ENCODE results near the gene ELP4.

ELP4 gene

DNA sequence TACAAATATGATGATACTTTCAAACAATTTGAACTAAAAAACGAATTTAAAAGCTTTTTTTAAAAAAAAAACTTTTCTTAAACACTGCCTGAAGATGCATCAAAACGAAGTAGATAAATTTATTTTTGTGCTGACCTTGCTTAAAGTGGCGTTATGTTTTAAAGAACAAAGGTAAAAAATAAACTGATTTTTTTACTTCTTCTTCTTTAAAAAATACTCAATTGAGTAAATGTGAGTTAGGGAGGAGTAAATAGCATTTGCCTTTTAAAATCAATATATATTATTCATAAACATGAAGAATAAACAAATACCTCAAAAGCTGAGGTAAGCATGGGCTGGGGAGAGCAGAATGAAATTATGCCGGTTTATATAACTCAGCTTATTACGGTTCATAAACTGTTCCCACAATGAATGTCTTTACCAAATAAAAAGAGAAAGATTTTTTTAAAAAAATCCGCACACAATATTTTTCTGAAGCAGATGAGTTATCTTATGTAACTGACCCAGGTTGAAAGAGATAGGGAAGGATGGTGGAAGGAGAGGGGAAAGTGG lies 292.5 kb downstream of the ELP4 start:
- peaks cover 0 to 38% (median 7%) of the 10 kb centered on the region in 11 experiments; a peak in 7 of 22 replicates for H4K20me1 ChIP-seq
- H3K9me3 ChIP-seq (replicated peaks in 1 of 11): peaks cover 84 to 91% (median 89%) of the 10 kb centered on the region in 11 experiments
- no peak overlapping the region for H3K27ac ChIP-seq
- no peak overlapping the region for H3K4me2 ChIP-seq
- no peaks in the 10 kb centered on the region for H3K36me3 ChIP-seq
- no peak overlapping the region for H3K9ac ChIP-seq
- H3K27me3 ChIP-seq: peaks cover 99 to 100% (median 100%) of the 10 kb centered on the region in 11 experiments
- H3K4me1 ChIP-seq: peaks cover 0 to 11% (median 0%) of the 10 kb centered on the region in 10 experiments; a peak in 3 of 20 replicates
- TF ChIP-seq Cebpa-rat (IDR thresholded peaks at IDR 0.05): no peak
- H3K4me3 ChIP-seq: no peak overlapping the region

DNA sequence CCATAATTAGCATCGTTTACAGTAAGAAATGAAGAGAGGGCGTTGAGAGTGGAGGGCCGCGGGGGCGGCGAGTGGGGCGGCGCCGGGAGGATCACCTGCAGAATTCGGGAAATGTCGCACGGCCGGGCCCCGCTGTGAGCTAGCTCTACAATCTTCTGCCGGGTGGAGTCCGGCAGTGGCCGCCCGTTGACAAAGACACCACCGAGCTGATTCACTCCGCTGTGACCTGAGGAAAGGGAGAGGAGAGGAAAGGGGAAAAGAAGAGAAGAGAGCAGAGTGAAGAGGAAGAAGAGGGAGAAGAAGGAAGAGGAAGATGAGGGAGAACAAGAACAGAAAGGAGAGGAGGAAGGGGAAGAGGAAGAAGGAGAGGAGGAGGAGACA lies 293.0 kb downstream of the ELP4 start:
- H3K27me3 ChIP-seq: peaks cover 99 to 100% (median 100%) of the 10 kb centered on the region in 11 experiments

DNA sequence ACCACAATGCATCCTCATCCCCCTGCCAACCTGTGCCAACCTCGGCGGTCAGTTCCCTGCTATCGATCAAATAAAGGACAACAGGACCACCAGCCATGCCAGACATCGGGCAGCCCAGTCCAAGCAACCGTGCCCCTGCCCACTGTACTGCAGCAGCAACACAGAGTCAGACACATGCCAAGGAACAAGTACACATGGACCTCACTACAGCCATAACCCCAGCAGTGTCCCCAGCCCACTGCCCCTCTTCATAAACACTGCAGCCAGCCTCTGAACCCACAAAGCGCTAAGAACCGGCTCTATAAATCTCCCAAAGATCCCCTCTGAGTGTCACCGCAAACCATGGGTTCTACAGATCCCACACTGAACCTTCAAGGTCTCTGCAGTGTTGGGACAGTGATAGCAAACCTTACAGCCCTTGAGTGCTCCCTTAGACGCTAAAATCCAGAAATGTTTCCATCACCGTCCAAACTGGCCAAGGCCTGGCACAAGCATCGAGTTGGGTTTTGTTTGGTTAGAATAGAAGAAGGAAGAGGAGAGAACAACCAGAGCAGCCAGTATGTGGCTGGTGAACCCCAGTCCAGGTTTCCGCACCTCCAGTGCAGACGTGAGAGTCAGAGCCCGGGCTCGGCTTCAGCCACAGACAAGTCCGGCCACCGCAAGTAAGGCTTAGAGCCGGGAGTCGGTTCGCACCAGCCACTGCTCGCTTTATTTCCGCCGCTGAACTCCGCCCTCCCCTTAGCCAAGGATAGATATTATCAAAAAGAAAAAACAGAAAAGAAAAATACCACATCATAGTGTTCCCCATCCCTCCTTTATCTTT lies 293.6 kb downstream of the ELP4 start:
- Histone ChIP-seq H3K36me3 (no peaks in the 10 kb centered on the region), H3K9ac (no peak overlapping the region), H3K9me3 (replicated peaks in 1 of 11) (peaks cover 87 to 93% (median 90%) of the 10 kb centered on the region in 11 experiments), H3K27me3 (peaks cover 99 to 100% (median 100%) of the 10 kb centered on the region in 11 experiments), H3K27ac (no peak overlapping the region), H4K20me1 (peaks cover 0 to 42% (median 7%) of the 10 kb centered on the region in 11 experiments; a peak in 7 of 22 replicates), H3K4me1 (peaks cover 0 to 11% (median 0%) of the 10 kb centered on the region in 10 experiments; a peak in 3 of 20 replicates), H3K4me3 (0 out of 20 replicates have a peak overlapping the region, but pooled peaks of 1 of the 10 experiments have one; percentile 23), H3K4me2 (no peak overlapping the region)
- no peak for TF ChIP-seq Cebpa-rat (IDR thresholded peaks at IDR 0.05)

More for the DNA sequence above, 293.0 kb downstream of the ELP4 start:
- H3K4me3 ChIP-seq: no peak overlapping the region
- no peak overlapping the region for H3K4me2 ChIP-seq
- no peaks in the 10 kb centered on the region for H3K36me3 ChIP-seq
- H3K9ac ChIP-seq: no peak overlapping the region
- TF ChIP-seq Cebpa-rat (IDR thresholded peaks at IDR 0.05): no peak
- H3K27ac ChIP-seq: no peak overlapping the region
- H4K20me1 ChIP-seq: peaks cover 0 to 41% (median 7%) of the 10 kb centered on the region in 11 experiments; a peak in 7 of 22 replicates
- peaks cover 0 to 11% (median 0%) of the 10 kb centered on the region in 10 experiments; a peak in 3 of 20 replicates for H3K4me1 ChIP-seq
- H3K9me3 ChIP-seq (replicated peaks in 1 of 11): peaks cover 84 to 91% (median 89%) of the 10 kb centered on the region in 11 experiments

DNA sequence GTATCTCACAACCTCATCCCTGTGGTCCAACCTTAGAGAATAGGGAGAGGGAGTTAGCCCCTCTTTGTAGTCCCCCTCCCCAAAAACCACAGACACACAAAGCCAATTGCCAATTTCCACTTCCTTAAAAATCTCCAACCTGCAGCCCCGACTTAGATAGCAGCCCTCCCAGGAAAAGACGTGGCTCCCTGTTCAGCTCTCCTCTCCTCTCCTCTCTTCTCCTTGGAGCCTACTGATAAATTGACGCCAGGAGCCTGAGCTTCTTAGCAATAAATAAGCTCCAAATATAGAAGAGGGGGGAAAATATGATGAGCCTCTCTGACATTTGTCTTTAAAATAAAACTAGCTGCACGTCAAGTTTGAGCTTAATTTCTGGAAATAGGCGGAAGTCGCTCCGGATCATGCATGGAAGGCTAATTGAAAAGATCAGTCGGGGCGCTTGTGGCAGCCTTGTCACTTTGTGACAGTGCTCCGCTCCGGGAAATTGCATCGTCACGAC lies 294.3 kb downstream of the ELP4 start:
- H3K4me2 ChIP-seq: peak overlapping the region in 2 of 11 experiments; percentile 12 to 55; a peak in 4 of 22 replicates
- H3K27ac ChIP-seq: no peak overlapping the region
- peaks cover 99 to 100% (median 100%) of the 10 kb centered on the region in 11 experiments for H3K27me3 ChIP-seq
- peaks cover 0 to 48% (median 11%) of the 10 kb centered on the region in 11 experiments; a peak in 7 of 22 replicates for H4K20me1 ChIP-seq
- H3K4me3 ChIP-seq: peak overlapping the region in 4 of 10 experiments; percentile 21 to 51 (median 24); a peak in 2 of 20 replicates
- TF ChIP-seq Cebpa-rat (IDR thresholded peaks at IDR 0.05): no peak
- peaks cover 87 to 93% (median 90%) of the 10 kb centered on the region in 11 experiments for H3K9me3 ChIP-seq (replicated peaks in 1 of 11)
- H3K4me1 ChIP-seq: peaks cover 0 to 11% (median 0%) of the 10 kb centered on the region in 10 experiments; a peak in 3 of 20 replicates
- H3K36me3 ChIP-seq: no peaks in the 10 kb centered on the region
- H3K9ac ChIP-seq: no peak overlapping the region

DNA sequence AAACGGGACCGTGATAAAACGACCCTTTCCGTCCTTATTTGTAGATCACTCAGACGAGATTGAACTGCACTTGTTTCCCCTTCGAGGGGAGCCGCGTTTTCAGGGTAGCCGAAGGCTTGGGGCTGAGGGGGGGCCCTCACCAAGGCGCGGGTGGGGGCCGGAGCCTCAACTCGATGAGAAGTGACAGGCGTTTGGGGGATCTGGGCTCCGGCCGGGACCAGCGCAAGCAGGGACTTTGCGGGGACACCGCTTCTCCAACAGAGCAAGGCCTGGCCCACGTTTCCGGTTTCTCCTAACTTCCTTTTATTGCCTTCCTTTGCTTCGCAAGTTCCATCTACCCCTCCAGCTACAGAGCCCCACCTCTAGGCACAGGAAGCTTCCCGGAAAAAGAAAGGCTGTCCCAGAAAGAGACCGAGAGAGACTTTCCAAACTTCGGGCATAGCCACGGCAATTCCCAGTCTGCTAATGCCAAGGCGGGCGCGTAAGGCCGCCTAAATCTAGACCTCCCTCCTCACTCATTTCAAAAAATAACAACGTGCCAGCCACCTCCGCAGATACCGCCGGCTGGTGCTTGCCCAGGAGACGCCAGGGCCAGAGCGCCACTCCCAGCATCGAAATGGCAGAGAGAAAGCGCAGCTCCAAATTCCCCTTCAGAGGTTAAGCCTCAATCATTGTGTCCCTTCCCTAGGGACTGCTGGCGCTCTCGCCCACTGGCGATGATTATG lies 294.9 kb downstream of the ELP4 start:
- Histone ChIP-seq H3K27me3 (peaks cover 99 to 100% (median 100%) of the 10 kb centered on the region in 11 experiments), H3K36me3 (no peaks in the 10 kb centered on the region), H4K20me1 (peaks cover 0 to 49% (median 13%) of the 10 kb centered on the region in 11 experiments; a peak in 7 of 22 replicates), H3K4me2 (peak overlapping the region in 3 of 11 experiments; percentile 12 to 55 (median 21); a peak in 6 of 22 replicates), H3K4me1 (peaks cover 0 to 11% (median 0%) of the 10 kb centered on the region in 10 experiments; a peak in 3 of 20 replicates), H3K9ac (no peak overlapping the region), H3K4me3 (peak overlapping the region in 7 of 10 experiments; percentile 5 to 51 (median 25); a peak in 11 of 20 replicates), H3K27ac (no peak overlapping the region), H3K9me3 (replicated peaks in 1 of 11) (peaks cover 81 to 93% (median 88%) of the 10 kb centered on the region in 11 experiments)
- TF ChIP-seq Cebpa-rat (IDR thresholded peaks at IDR 0.05): no peak

DNA sequence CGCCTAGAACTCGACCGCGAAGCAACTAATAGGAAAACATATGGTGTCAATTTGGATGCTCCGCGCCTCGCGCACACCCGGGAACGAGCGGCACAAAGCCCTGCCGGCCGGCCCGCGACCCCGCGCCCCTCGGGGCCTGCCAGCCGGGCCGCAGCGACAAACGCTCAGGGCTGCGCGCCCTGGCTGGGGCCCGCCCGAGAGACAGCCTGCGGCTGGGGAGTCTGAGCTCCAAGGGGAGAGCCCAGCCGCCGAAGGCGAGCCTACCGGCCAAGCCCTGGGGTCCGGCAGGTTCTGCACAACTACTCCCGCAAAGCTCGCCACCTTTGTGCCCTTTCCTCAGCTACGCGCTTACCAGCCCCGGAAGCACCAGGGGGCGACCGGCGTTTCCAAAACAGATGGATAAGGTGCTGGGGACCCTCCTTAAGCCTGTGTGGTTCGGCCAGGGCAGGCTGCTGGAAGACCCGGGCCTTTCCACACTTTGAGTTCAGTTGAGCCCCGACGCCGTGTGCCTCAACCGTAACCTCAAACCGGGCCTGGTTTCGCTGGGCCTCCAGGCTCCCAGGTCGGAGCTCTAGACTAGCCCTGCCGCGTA lies 295.6 kb downstream of the ELP4 start:
- Histone ChIP-seq H3K27me3 (peaks cover 99 to 100% (median 100%) of the 10 kb centered on the region in 11 experiments), H3K9me3 (replicated peaks in 1 of 11) (peaks cover 82 to 93% (median 87%) of the 10 kb centered on the region in 11 experiments), H3K4me3 (peak overlapping the region in 7 of 10 experiments; percentile 5 to 51 (median 25); a peak in 10 of 20 replicates), H4K20me1 (peaks cover 0 to 56% (median 19%) of the 10 kb centered on the region in 11 experiments; a peak in 15 of 22 replicates), H3K27ac (no peak overlapping the region), H3K4me1 (peaks cover 0 to 13% (median 2%) of the 10 kb centered on the region in 10 experiments; a peak in 11 of 20 replicates), H3K4me2 (peak overlapping the region in 1 of 11 experiments; percentile 21; a peak in 2 of 22 replicates), H3K9ac (no peak overlapping the region), H3K36me3 (no peaks in the 10 kb centered on the region)
- no peak for TF ChIP-seq Cebpa-rat (IDR thresholded peaks at IDR 0.05)

DNA sequence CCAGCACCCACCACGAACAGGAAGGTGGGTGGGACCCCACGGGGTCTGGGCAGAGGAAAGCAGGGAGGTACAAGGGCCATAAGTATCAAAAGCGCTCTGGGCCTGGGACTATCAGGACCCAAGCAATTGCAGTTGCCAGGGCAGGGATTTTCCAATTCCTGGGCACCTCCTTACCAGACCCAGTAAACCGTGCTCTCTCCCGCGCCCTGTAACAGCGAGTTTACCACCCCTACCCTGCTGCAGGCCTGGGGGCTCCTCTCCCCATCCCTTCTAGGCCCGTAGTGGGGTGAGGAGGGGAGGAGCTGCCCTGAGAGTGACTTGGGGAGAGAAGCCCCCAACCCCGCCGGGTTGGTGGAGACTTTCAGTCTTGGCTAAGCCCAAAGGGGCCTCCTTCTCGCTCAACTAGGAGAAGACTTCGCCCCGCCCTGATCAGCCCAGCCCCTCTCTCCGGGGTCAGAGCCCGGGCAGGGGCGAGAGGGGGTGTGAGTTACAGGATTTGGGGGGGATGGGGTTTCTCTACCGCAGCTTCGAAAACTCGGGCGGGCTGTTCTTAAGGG lies 296.1 kb downstream of the ELP4 start:
- no peak overlapping the region for H3K9ac ChIP-seq
- peaks cover 80 to 91% (median 86%) of the 10 kb centered on the region in 11 experiments for H3K9me3 ChIP-seq (replicated peaks in 1 of 11)
- H3K4me1 ChIP-seq: peaks cover 0 to 14% (median 7%) of the 10 kb centered on the region in 10 experiments; a peak in 12 of 20 replicates
- H3K4me3 ChIP-seq: peak overlapping the region in 3 of 10 experiments; percentile 27 to 51 (median 35); a peak in 4 of 20 replicates
- H3K36me3 ChIP-seq: no peaks in the 10 kb centered on the region
- H4K20me1 ChIP-seq: peaks cover 0 to 62% (median 24%) of the 10 kb centered on the region in 11 experiments; a peak in 15 of 22 replicates
- no peak overlapping the region for H3K4me2 ChIP-seq
- no peak overlapping the region for H3K27ac ChIP-seq
- peaks cover 99 to 100% (median 100%) of the 10 kb centered on the region in 11 experiments for H3K27me3 ChIP-seq
- no peak for TF ChIP-seq Cebpa-rat (IDR thresholded peaks at IDR 0.05)
